ENCODE measurements around the gene ARMH3. TPM values are rescaled to one million over a fixed set of nuclear protein-coding genes. Genes with fewer than 3 reads are reported as not detected.
"Not testable (repeated sequence)": the region's sequence is repeated elsewhere in the genome, so short reads cannot be mapped to it uniquely, and the experiment has no call there.

Gene ARMH3
- total and polyA plus RNA-seq, 4 donors, result 14.7 to 23.7 (median 20.6) TPM

GRCh38 chr10:102059987-102060386 is 4.0 kb upstream of the ARMH3 start:
- H3K27ac ChIP-seq (ENCODE audit: low read depth in 1 of 2, low read length in 1 of 2), result no peak overlapping the region
- ATAC-seq (ENCODE audit: insufficient read depth, low FRiP score) (no peak), DNase-seq (no peak)
- peaks cover 0 to under 1% (median 0%) of the 10 kb centered on the region in 5 donors for H3K4me1 ChIP-seq (ENCODE audit: control insufficient read depth in 5 of 5, insufficient read depth in 5 of 5, low read length in 5 of 5)
- no peak overlapping the region for H3K9ac ChIP-seq (ENCODE audit: insufficient read depth in 1 of 2, low read length in 2 of 2)
- H3K36me3 ChIP-seq (ENCODE audit: control insufficient read depth in 4 of 4, insufficient read depth in 4 of 4, low read length in 4 of 4), result no peaks in the 10 kb centered on the region
- H3K27me3 ChIP-seq (ENCODE audit: control insufficient read depth in 3 of 3, insufficient read depth in 3 of 3, low read length in 2 of 3), result no peaks in the 10 kb centered on the region
- no peak overlapping the region for H3K4me3 ChIP-seq
- no peaks in the 10 kb centered on the region for H3K9me3 ChIP-seq (ENCODE audit: control insufficient read depth in 4 of 4, insufficient read depth in 3 of 4, low read length in 3 of 4)
- no peak for TF ChIP-seq CTCF (IDR thresholded peaks at IDR 0.05; ENCODE audit: control extremely low read depth, extremely low read depth)

GRCh38 chr10:102054881-102055646 is 909 bp downstream of the ARMH3 start:
- ATAC-seq (ENCODE audit: insufficient read depth, low FRiP score) (peak; percentile 16), DNase-seq (peak; percentile 46 to 66 (median 47))
- H3K27me3 ChIP-seq (ENCODE audit: control insufficient read depth in 3 of 3, insufficient read depth in 3 of 3, low read length in 2 of 3); H3K4me1 ChIP-seq (ENCODE audit: control insufficient read depth in 5 of 5, insufficient read depth in 5 of 5, low read length in 5 of 5); H3K9me3 ChIP-seq (ENCODE audit: control insufficient read depth in 4 of 4, insufficient read depth in 3 of 4, low read length in 3 of 4); H3K36me3 ChIP-seq (ENCODE audit: control insufficient read depth in 4 of 4, insufficient read depth in 4 of 4, low read length in 4 of 4): not testable (repeated sequence)
- Histone ChIP-seq H3K9ac (ENCODE audit: insufficient read depth in 1 of 2, low read length in 2 of 2) (peak overlapping the region; percentile 61 to 82), H3K4me3 (peak overlapping the region; percentile 75), H3K27ac (ENCODE audit: low read depth in 1 of 2, low read length in 1 of 2) (peak overlapping the region; percentile 87 to 93)
- WGBS, 2 donors, result 67 to 68% methylated on average over 34 of the region's 34 CpGs

DNA sequence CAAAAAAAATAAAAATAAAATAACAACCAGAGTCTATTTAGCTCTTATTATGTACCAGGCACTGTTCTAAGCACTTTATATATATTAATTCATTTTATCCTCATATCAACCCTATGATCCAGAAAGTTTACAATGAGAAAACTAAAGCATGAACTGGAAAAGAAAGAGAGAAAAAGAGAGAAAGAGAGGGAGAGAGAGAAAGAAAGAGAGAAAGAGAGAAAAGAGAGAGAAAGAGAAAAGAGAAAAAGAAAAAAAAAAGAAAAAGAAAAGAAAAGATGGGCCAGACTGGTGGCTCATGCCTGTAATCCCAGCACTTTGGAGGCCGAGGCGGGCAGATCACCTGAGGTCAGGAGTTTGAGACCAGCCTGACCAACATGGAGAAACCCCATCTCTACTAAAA is 9.9 kb downstream of the ARMH3 start:
- Histone ChIP-seq H3K4me1 (ENCODE audit: control insufficient read depth in 5 of 5, insufficient read depth in 5 of 5, low read length in 5 of 5) (peaks cover 0 to 11% (median 0%) of the 10 kb centered on the region in 5 donors), H3K4me3 (no peak overlapping the region), H3K27me3 (ENCODE audit: control insufficient read depth in 3 of 3, insufficient read depth in 3 of 3, low read length in 2 of 3) (no peaks in the 10 kb centered on the region), H3K9me3 (ENCODE audit: control insufficient read depth in 4 of 4, insufficient read depth in 3 of 4, low read length in 3 of 4) (no peaks in the 10 kb centered on the region), H3K27ac (ENCODE audit: low read depth in 1 of 2, low read length in 1 of 2) (no peak overlapping the region), H3K9ac (ENCODE audit: insufficient read depth in 1 of 2, low read length in 2 of 2) (no peak overlapping the region), H3K36me3 (ENCODE audit: control insufficient read depth in 4 of 4, insufficient read depth in 4 of 4, low read length in 4 of 4) (no peaks in the 10 kb centered on the region)
- ATAC-seq (ENCODE audit: insufficient read depth, low FRiP score) (no peak), DNase-seq (no peak)
- TF ChIP-seq CTCF (IDR thresholded peaks at IDR 0.05; ENCODE audit: control extremely low read depth, extremely low read depth), result no peak
- WGBS, 2 donors, result 95 to 97% methylated on average over 2 of the region's 2 CpGs

DNA sequence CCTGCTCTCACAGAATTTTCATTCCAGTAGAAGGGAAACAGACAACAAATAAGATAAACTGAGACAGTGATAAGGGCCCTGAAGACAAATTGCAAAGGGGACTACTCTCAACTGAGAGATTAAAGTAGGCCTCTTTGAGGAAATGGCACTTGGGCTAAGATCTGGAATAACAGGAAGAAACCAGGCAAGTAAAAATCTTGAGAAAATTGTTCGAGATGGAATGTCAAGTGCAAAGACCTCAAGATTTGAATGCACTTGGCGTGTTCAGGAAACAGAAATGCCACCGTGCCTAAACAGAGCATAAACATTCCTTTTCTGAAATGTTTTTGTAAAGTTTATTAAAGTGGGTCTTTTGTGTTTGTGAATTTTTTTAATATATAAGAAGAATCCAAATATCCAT is 10.7 kb downstream of the ARMH3 start:
- H3K27ac ChIP-seq (ENCODE audit: low read depth in 1 of 2, low read length in 1 of 2), result no peak overlapping the region
- no peak overlapping the region for H3K4me3 ChIP-seq
- no peak overlapping the region for H3K9ac ChIP-seq (ENCODE audit: insufficient read depth in 1 of 2, low read length in 2 of 2)
- WGBS, 2 donors, result 35 to 40% methylated on average over 3 of the region's 3 CpGs
- H3K9me3 ChIP-seq (ENCODE audit: control insufficient read depth in 4 of 4, insufficient read depth in 3 of 4, low read length in 3 of 4), result no peaks in the 10 kb centered on the region
- peaks cover 0 to 11% (median 0%) of the 10 kb centered on the region in 5 donors for H3K4me1 ChIP-seq (ENCODE audit: control insufficient read depth in 5 of 5, insufficient read depth in 5 of 5, low read length in 5 of 5)
- DNase-seq, result peak in 2 of 3 donors; percentile 51 to 76
- ATAC-seq (ENCODE audit: insufficient read depth, low FRiP score), result no peak
- H3K36me3 ChIP-seq (ENCODE audit: control insufficient read depth in 4 of 4, insufficient read depth in 4 of 4, low read length in 4 of 4), result no peaks in the 10 kb centered on the region
- H3K27me3 ChIP-seq (ENCODE audit: control insufficient read depth in 3 of 3, insufficient read depth in 3 of 3, low read length in 2 of 3), result no peaks in the 10 kb centered on the region
- TF ChIP-seq CTCF (IDR thresholded peaks at IDR 0.05; ENCODE audit: control extremely low read depth, extremely low read depth), result no peak

Measured in lung (tissue), 12 donors.